ENCODE data around the gene ZNF124.

DNA sequence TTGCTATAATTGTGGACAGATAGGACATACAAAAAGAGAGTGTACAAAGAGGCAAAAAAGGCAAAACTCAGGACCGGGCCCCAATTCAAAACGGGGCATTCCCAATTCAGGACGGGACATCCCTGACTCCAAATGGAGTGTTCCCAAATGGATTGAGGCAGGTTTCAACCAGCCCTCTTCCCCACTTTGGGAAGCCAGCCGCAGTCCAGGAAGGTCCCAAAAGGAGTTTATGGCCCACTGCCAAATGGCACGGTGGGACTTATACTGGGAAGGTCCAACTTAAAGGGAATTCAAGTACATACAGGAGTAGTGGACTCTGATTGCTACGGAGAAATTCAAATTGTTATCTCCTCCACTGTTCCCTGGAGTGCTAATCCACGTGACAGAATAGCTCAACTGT is 64.1 kb downstream of the ZNF124 start:
- TF ChIP-seq, protein P1, sequence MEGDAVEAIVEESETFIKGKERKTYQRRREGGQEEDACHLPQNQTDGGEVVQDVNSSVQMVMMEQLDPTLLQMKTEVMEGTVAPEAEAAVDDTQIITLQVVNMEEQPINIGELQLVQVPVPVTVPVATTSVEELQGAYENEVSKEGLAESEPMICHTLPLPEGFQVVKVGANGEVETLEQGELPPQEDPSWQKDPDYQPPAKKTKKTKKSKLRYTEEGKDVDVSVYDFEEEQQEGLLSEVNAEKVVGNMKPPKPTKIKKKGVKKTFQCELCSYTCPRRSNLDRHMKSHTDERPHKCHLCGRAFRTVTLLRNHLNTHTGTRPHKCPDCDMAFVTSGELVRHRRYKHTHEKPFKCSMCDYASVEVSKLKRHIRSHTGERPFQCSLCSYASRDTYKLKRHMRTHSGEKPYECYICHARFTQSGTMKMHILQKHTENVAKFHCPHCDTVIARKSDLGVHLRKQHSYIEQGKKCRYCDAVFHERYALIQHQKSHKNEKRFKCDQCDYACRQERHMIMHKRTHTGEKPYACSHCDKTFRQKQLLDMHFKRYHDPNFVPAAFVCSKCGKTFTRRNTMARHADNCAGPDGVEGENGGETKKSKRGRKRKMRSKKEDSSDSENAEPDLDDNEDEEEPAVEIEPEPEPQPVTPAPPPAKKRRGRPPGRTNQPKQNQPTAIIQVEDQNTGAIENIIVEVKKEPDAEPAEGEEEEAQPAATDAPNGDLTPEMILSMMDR (IDR thresholded peaks at IDR 0.05) = no peak
- TF ChIP-seq ZFX (IDR thresholded peaks at IDR 0.05; ENCODE audit: borderline replicate concordance) = no peak
